IMR-90 (cell line): ENCODE results near the gene DHX29. TPM values are rescaled to one million over a fixed set of nuclear protein-coding genes. Genes with fewer than 3 reads are reported as not detected.

Experiments used
- ATAC-seq: fragments of 200-7000 bp; cut with Tn5 transposase; 2 replicates; pipeline ENCODE4 v1.9.1; 2020; ENCODE audit warnings: low read depth, mild to moderate bottlenecking, moderate library complexity
- BruUV-seq: library from RNA; stranded (reverse); fragments of 400-500 nt; replicated peaks from 2 replicates; lab custom pipeline; 2021; lab: Mats Ljungman, UMichigan
- CTCF ChIA-PET: fragments of 300-600 bp; formaldehyde crosslinking; extraction: SDS; loops from one replicate; lab custom pipeline; 2021; ENCODE audit warnings: antibody characterized with exemption; lab: Yijun Ruan, JAX
- POLR2A ChIA-PET: fragments of 300-600 bp; sonication (Branson Sonifier 250); formaldehyde crosslinking; loops from one replicate; lab custom pipeline; 2022; ENCODE audit warnings: antibody characterized with exemption; ENCODE audit not compliant: unreplicated experiment; lab: Charles Lee
- DNase-seq: peaks from one replicate; pipeline ENCODE4 v3.0.0; 2013
- H2AFZ ChIP-seq: replicated peaks from 2 replicates; pipeline ENCODE3; 2013; ENCODE audit warnings: low read length, mild to moderate bottlenecking; ENCODE audit not compliant: poor library complexity
- H2AK5ac ChIP-seq: 2 replicates; pipeline ENCODE4 v1.6.1; 2013; ENCODE audit warnings: low read depth, low read length, inconsistent platforms
- H2AK9ac ChIP-seq: replicated peaks from 2 replicates; pipeline ENCODE3; 2013; ENCODE audit warnings: mild to moderate bottlenecking, low read depth, low read length, moderate library complexity; ENCODE audit not compliant: poor library complexity
- H2BK120ac ChIP-seq: 2 replicates; pipeline ENCODE4 v1.6.1; 2013; ENCODE audit warnings: low read depth, low read length, inconsistent platforms
- H2BK15ac ChIP-seq: 3 replicates; pipeline ENCODE4 v1.6.1; 2013; ENCODE audit warnings: low read depth, low read length, inconsistent platforms
- H2BK20ac ChIP-seq: 2 replicates; pipeline ENCODE4 v1.6.1; 2013; ENCODE audit warnings: low read depth, mild to moderate bottlenecking, inconsistent platforms, low read length, moderate library complexity
- H2BK5ac ChIP-seq: 2 replicates; pipeline ENCODE4 v1.6.1; 2013; ENCODE audit warnings: mild to moderate bottlenecking, low read depth, low read length, inconsistent platforms; ENCODE audit not compliant: poor library complexity, severe bottlenecking
- H3K14ac ChIP-seq: replicated peaks from 2 replicates; pipeline ENCODE4 v1.6.1; 2013; ENCODE audit warnings: low read depth, low read length, inconsistent platforms
- H3K18ac ChIP-seq: 2 replicates; pipeline ENCODE4 v1.6.1; 2013; ENCODE audit warnings: low read depth, low read length, control low read depth
- H3K23ac ChIP-seq: 2 replicates; pipeline ENCODE4 v1.6.1; 2013; ENCODE audit warnings: low read depth, low read length, inconsistent platforms
- H3K27ac ChIP-seq: 2 replicates; pipeline ENCODE4 v1.5.1; 2013; ENCODE audit warnings: mild to moderate bottlenecking, control low read depth, low read length; ENCODE audit not compliant: insufficient read depth
- H3K27me3 ChIP-seq: 2 replicates; pipeline ENCODE4 v1.6.1; 2013; ENCODE audit warnings: low read length; ENCODE audit not compliant: control insufficient read depth, insufficient read depth
- H3K36me3 ChIP-seq: 2 replicates; pipeline ENCODE4 v1.6.1; 2013; ENCODE audit warnings: low read length, mixed read lengths; ENCODE audit not compliant: control insufficient read depth, insufficient read depth
- H3K4ac ChIP-seq: 2 replicates; pipeline ENCODE4 v1.6.1; 2013; ENCODE audit warnings: low read depth, low read length, inconsistent platforms
- H3K4me1 ChIP-seq: 2 replicates; pipeline ENCODE4 v1.6.1; 2013; ENCODE audit warnings: low read length, mixed read lengths; ENCODE audit not compliant: control insufficient read depth, insufficient read depth
- H3K4me2 ChIP-seq: 2 replicates; pipeline ENCODE4 v1.6.1; 2013; ENCODE audit warnings: low read depth, mild to moderate bottlenecking, control low read depth, low read length, moderate library complexity
- H3K4me3 ChIP-seq: 2 replicates; pipeline ENCODE4 v1.5.1; 2013; ENCODE audit warnings: low read depth, mild to moderate bottlenecking, control low read depth, low read length, moderate library complexity; ENCODE audit not compliant: insufficient read depth
- H3K56ac ChIP-seq: 2 replicates; pipeline ENCODE4 v1.6.1; 2013; ENCODE audit warnings: low read length, inconsistent platforms; ENCODE audit not compliant: insufficient read depth; ENCODE audit errors: extremely low read depth
- H3K79me1 ChIP-seq, 2 experiments: 2 replicates each; pipeline ENCODE4 v1.6.1; 2013; ENCODE audit warnings: low read length in 2 of 2, inconsistent platforms in 1 of 2, low read depth in 1 of 2
- H3K9ac ChIP-seq: 2 replicates; pipeline ENCODE4 v1.6.1; 2013; ENCODE audit warnings: low read depth, low read length, control low read depth
- H3K9me1 ChIP-seq: 2 replicates; pipeline ENCODE4 v1.6.1; 2013; ENCODE audit warnings: low read length, inconsistent platforms; ENCODE audit not compliant: insufficient read depth
- H3K9me3 ChIP-seq: 2 replicates; pipeline ENCODE4 v1.6.1; 2013; ENCODE audit warnings: low read length; ENCODE audit not compliant: control insufficient read depth, insufficient read depth
- H4K20me1 ChIP-seq: 2 replicates; pipeline ENCODE4 v1.6.1; 2013; ENCODE audit warnings: low read length, inconsistent platforms; ENCODE audit not compliant: insufficient read depth
- H4K5ac ChIP-seq: 2 replicates; pipeline ENCODE4 v1.6.1; 2013; ENCODE audit warnings: mild to moderate bottlenecking, low read depth, low read length, control low read depth
- H4K8ac ChIP-seq, 2 experiments: 2 replicates each; pipeline ENCODE4 v1.6.1; 2013; ENCODE audit warnings: low read depth in 2 of 2, low read length in 2 of 2, control low read depth in 1 of 2, inconsistent platforms in 1 of 2
- H4K91ac ChIP-seq: 2 replicates; pipeline ENCODE4 v1.6.1; 2013; ENCODE audit warnings: low read depth, low read length, inconsistent platforms; ENCODE audit not compliant: insufficient read depth
- FOS ChIP-seq: fragments of 150-350 bp; IDR thresholded peaks from 2 replicates; pipeline ENCODE4 v1.6.1; 2016; ENCODE audit warnings: low read depth, low read length
- WGBS, 2 experiments: methylation state at CpG; one replicate each; pipeline versions ENCODE4 v1.1.5 to v1.1.7; 2013; ENCODE audit warnings: missing lambda C conversion rate in 2 of 2; ENCODE audit not compliant: insufficient read length in 1 of 2; ENCODE audit errors: extremely low coverage in 2 of 2; 5-methylcytosine and 5-hydroxymethylcytosine counted together
- dilution Hi-C: fragments of 300-500 bp; cut with HindIII; formaldehyde crosslinking; loops from one replicate; pipeline ENCODE4 v1.14.3; 2018; ENCODE audit warnings: low sequenced_read_pairs; ENCODE audit not compliant: unreplicated experiment
- in situ Hi-C: fragments of 300-500 bp; cut with MboI; formaldehyde crosslinking; loops from 3 replicates; pipeline ENCODE4 v1.14.3; 2019; ENCODE audit warnings: low sequenced_read_pairs, inconsistent platforms, mixed read lengths
- intact Hi-C: fragments of 100-400 bp; cut with micrococcal nuclease; formaldehyde crosslinking; loops from 2 replicates; pipeline ENCODE4 v1.10.0; 2022
- polyA plus RNA-seq, 3 experiments: library from polyadenylated mRNA; depleted of rRNA; stranded (reverse); fragments of >200 nt; gene quantifications; 2 replicates each; pipeline ENCODE4 v1.2.3, GENCODE V29; 2012; ENCODE audit warnings: low replicate concordance in 1 of 3
- total RNA-seq: library from RNA; depleted of rRNA; stranded (reverse); fragments of >200 nt; gene quantifications from 2 replicates; pipeline ENCODE4 v1.2.3, GENCODE V29; 2012

DHX29 gene
- total and polyA plus RNA-seq, 2 of the 4 experiments (the other 2 are of a cell fraction), result 9.5 to 25.6 TPM

DNA sequence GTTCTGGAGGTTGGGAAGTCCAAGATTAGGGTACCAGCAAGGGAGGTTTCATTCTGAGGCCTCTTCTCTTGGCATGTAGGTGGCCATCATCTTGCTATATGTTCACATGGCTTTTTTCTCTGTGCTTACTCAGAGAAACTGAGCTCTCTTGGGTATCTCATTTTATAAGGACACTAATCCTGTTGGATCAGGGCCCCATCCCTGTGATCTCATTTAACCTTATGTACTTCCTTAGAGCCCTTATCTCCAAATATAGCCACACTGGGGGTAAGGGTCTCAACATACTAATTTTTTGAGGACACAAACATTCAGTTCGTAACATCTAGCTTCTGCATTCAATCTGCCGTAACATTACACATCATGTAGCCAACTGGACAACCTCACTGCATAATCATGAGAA, 6.6 kb downstream of the DHX29 start:
- in situ Hi-C loops, result no loop called here
- ATAC-seq, result no peak
- intact Hi-C loops, result no loop called here
- Histone ChIP-seq H2BK120ac (no peak overlapping the region), H4K8ac (no peak overlapping the region), H3K9me3 (peaks cover 13% of the 10 kb centered on the region), H3K56ac (no peak overlapping the region), H2AK9ac (no peak overlapping the region), H3K23ac (no peak overlapping the region), H3K4me2 (no peak overlapping the region), H4K5ac (no peak overlapping the region), H3K4ac (no peak overlapping the region), H3K9me1 (peaks cover 2% of the 10 kb centered on the region; the same call in 1 of the 2 replicates), H3K27me3 (no peaks in the 10 kb centered on the region), H3K79me1 (peaks cover 15 to 43% of the 10 kb centered on the region in 2 experiments), H3K14ac (no peak overlapping the region), H2AFZ (no peak overlapping the region), H4K20me1 (peaks cover 14% of the 10 kb centered on the region; the same call in 1 of the 2 replicates), H3K18ac (no peak overlapping the region), H2BK5ac (no peak overlapping the region), H3K27ac (no peak overlapping the region), H3K9ac (no peak overlapping the region), H3K4me1 (peaks cover 3% of the 10 kb centered on the region), H2BK20ac (no peak overlapping the region), H2BK15ac (no peak overlapping the region), H2AK5ac (no peak overlapping the region), H3K36me3 (peaks cover 11% of the 10 kb centered on the region), H3K4me3 (no peak overlapping the region), H4K91ac (no peak overlapping the region)
- dilution Hi-C loops, result no loop called here
- POLR2A ChIA-PET, result no interaction called here
- no peak for DNase-seq
- no TSS peak for BruUV-seq
- TF ChIP-seq FOS, result no peak
- no CpG with 5 or more reads among the region's 2 CpGs for WGBS, 2 experiments
- CTCF ChIA-PET, result no interaction called here
